ENCODE results near the gene SLC5A5.

DNA sequence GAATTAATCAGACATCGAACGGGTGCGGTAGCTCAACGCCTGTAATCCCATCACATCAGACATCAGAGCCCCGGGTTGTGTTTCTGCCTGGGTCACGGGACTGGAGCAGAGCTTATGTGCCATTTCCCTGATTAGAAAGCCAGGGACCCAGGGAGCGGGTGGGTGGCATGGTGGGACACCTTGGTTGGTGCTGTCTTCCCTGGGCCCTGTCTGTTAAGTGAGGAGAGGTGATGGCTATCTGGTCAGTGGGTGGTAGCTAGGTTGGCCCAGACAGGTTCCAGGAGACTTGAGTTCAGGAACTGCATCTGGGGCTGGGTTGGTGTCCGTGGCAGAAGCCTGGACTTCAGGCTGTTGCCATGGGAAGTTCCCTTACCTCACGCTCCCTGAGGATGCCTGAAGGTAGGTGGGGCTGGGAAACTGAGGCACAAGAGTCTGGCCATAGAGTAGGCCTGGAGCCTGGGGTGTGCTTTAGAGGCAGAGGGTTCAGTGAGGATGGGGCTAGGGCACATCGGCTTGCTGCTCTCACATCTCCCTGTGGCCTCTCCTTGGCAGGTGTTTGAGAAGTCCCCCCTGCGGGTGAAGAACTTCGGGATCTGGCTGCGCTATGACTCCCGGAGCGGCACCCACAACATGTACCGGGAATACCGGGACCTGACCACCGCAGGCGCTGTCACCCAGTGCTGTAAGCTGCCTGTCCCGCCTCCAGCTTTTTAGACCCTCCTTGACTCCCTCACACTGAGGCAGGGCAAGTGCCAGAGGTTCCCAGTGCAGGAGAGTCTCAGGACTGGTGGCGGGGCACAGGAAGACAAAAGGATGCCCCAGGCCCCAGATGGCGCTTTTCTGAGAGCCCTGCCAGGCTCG is 10.0 kb upstream of the SLC5A5 start:
- TF ChIP-seq, protein P1, sequence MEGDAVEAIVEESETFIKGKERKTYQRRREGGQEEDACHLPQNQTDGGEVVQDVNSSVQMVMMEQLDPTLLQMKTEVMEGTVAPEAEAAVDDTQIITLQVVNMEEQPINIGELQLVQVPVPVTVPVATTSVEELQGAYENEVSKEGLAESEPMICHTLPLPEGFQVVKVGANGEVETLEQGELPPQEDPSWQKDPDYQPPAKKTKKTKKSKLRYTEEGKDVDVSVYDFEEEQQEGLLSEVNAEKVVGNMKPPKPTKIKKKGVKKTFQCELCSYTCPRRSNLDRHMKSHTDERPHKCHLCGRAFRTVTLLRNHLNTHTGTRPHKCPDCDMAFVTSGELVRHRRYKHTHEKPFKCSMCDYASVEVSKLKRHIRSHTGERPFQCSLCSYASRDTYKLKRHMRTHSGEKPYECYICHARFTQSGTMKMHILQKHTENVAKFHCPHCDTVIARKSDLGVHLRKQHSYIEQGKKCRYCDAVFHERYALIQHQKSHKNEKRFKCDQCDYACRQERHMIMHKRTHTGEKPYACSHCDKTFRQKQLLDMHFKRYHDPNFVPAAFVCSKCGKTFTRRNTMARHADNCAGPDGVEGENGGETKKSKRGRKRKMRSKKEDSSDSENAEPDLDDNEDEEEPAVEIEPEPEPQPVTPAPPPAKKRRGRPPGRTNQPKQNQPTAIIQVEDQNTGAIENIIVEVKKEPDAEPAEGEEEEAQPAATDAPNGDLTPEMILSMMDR (conservative IDR thresholded peaks at IDR 0.05; ENCODE audit: low read depth, low read length): no peak
- TF ChIP-seq BHLHE40 (IDR thresholded peaks at IDR 0.05; ENCODE audit: low read depth, low read length): no peak
- TF ChIP-seq, protein P2, sequence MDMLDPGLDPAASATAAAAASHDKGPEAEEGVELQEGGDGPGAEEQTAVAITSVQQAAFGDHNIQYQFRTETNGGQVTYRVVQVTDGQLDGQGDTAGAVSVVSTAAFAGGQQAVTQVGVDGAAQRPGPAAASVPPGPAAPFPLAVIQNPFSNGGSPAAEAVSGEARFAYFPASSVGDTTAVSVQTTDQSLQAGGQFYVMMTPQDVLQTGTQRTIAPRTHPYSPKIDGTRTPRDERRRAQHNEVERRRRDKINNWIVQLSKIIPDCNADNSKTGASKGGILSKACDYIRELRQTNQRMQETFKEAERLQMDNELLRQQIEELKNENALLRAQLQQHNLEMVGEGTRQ (IDR thresholded peaks at IDR 0.05; ENCODE audit: low read depth, low read length): no peak
- TF ChIP-seq, protein P3, sequence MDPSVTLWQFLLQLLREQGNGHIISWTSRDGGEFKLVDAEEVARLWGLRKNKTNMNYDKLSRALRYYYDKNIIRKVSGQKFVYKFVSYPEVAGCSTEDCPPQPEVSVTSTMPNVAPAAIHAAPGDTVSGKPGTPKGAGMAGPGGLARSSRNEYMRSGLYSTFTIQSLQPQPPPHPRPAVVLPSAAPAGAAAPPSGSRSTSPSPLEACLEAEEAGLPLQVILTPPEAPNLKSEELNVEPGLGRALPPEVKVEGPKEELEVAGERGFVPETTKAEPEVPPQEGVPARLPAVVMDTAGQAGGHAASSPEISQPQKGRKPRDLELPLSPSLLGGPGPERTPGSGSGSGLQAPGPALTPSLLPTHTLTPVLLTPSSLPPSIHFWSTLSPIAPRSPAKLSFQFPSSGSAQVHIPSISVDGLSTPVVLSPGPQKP (IDR thresholded peaks at IDR 0.05; ENCODE audit: borderline replicate concordance, low read depth, low read length): no peak
